GM06990 (cell line): ENCODE results near the gene EMC6.

Experiments
- DNase-seq: peaks from one replicate; pipeline ENCODE4 v3.0.0-alpha.2; 2011; ENCODE audit not compliant: insufficient read length; ENCODE audit errors: extremely low read depth
- H3K27me3 ChIP-seq: replicated peaks from 2 replicates; pipeline ENCODE4 v1.6.0; 2011; ENCODE audit warnings: low read length; ENCODE audit not compliant: control insufficient read depth, insufficient read depth
- H3K36me3 ChIP-seq: 2 replicates; pipeline ENCODE4 v1.5.1; 2011; ENCODE audit warnings: low read length; ENCODE audit not compliant: control insufficient read depth, insufficient read depth
- H3K4me3 ChIP-seq: replicated peaks from 2 replicates; pipeline ENCODE4 v1.5.1; 2011; ENCODE audit warnings: low read depth, mild to moderate bottlenecking, control low read depth, low read length
- TF ChIP-seq, protein P1 (sequence below): IDR thresholded peaks from 2 replicates; pipeline ENCODE4 v1.5.1; 2011; ENCODE audit warnings: low read length, control low read depth, mild to moderate bottlenecking, inconsistent platforms; ENCODE audit not compliant: insufficient read depth, poor library complexity, severe bottlenecking

The EMC6 gene

DNA sequence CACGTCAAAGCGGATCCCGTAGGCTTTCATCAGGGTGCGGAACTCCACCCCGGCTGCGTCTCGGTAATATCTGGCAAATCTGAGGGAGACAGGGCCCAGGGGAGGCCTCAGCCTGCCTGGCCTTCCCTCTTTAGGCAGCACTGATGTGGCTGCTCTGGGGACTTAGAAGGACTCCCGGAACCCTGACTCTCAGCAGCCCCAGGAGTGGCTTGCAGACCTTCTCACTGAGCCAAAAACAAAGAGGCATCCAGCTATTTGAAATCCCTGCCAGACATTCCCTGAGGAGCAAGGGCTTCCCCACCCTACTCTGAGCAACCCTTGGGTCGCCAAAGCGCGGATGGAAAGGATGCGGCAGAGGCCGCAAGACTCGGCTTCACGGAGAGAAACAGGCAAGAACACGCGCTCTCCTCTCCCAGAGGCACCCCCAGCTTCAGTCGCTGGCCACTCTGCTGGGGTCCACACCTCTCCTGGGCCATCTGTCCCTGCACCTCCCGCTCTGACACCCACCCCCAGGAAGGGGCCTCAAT, 19.5 kb downstream of the EMC6 start:
- no peaks in the 10 kb centered on the region for H3K27me3 ChIP-seq
- peaks cover 23% of the 10 kb centered on the region for H3K36me3 ChIP-seq
- TF ChIP-seq, protein P1, sequence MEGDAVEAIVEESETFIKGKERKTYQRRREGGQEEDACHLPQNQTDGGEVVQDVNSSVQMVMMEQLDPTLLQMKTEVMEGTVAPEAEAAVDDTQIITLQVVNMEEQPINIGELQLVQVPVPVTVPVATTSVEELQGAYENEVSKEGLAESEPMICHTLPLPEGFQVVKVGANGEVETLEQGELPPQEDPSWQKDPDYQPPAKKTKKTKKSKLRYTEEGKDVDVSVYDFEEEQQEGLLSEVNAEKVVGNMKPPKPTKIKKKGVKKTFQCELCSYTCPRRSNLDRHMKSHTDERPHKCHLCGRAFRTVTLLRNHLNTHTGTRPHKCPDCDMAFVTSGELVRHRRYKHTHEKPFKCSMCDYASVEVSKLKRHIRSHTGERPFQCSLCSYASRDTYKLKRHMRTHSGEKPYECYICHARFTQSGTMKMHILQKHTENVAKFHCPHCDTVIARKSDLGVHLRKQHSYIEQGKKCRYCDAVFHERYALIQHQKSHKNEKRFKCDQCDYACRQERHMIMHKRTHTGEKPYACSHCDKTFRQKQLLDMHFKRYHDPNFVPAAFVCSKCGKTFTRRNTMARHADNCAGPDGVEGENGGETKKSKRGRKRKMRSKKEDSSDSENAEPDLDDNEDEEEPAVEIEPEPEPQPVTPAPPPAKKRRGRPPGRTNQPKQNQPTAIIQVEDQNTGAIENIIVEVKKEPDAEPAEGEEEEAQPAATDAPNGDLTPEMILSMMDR, result no peak
- H3K4me3 ChIP-seq, result no peak overlapping the region
- no peak for DNase-seq

DNA sequence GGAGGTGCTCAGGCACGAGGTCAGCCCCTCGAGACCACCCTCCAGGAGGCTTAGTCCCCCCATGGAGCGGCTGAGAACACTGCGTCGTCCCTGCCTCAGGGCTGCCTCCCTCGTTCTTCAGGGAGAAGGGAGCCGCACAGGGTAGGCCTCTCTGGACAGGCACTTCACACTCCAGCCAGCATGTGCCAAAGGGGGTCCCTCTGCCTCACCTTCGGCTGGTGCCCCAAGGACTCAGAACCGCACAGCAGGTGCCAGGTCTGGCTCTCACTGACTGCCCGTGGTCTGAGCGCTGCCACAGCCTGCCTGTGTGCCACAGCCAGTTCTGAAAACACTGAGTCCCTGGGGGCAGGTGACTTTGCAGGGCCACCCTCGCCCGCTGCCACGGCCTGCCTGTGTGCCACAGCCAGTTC, 20.2 kb downstream of the EMC6 start:
- H3K36me3 ChIP-seq, result peaks cover 23% of the 10 kb centered on the region
- TF ChIP-seq, protein P1, result no peak
- no peak for DNase-seq
- no peak overlapping the region for H3K4me3 ChIP-seq
- H3K27me3 ChIP-seq, result no peaks in the 10 kb centered on the region

DNA sequence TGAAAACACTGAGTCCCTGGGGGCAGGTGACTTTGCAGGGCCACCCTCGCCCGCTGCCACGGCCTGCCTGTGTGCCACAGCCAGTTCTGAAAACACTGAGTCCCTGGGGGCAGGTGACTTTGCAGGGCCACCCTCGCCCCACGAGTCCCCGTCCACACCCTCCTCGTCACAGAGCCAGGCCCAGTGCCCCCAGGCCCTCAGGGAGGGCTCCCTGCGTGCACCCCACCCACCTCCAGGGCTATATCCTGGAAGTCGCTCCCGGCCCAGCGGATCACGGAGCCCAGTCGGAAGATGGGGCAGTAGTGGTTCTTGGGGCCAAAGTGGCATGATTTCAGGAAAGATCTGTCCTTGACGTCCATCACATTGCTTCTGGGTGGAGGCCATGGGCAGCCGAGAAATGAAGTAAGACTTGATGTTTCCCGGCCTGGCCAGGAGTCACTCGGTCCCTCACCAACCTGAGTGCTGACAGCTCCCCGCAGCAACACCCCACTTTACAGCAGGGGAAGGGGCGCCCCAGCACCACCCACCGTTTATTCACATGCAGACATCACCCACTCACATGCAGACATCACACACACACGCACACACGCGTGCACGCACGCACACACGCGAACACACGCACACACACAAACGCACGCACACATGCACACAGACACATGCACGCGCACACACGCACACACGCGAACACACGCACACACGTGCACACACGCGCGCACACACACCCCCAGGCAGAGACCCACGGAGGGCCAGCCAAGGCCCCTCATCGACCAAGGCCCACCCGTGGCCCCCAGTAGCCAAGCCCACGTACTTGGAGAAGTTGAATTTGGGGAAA, 20.9 kb downstream of the EMC6 start:
- Histone ChIP-seq H3K4me3 (no peak overlapping the region), H3K27me3 (no peaks in the 10 kb centered on the region), H3K36me3 (peaks cover 23% of the 10 kb centered on the region)
- no peak for DNase-seq
- TF ChIP-seq, protein P1, result no peak

DNA sequence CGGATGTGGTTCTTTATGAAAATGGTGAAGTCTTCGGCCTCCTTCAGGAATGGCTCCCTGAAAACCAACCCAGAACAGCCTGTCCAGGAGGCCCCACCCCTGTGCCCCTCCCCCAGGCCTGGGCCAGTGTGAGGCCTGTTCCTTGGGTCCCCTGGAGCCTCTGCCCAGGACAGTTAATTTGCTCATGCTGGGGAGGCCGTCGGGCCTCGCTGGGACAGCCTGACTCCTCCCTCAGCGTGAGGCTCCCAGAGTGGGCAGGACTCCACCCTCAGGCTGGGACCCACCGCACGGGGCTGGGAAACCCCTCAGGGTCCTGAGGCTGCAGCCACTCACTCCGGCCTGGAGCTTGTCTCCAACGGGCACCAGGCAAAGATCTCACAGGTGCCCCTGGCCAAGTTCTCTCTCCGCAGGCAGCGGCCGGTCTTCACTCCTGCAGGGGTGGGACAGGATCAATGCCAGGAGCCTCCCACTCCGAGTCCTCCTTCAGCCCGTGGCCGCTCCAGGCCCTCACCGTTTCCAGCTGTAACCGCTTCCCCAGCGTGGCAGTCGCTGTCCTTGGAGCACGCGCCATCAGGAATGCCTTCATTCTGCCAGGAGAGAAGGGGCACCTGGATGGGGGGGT, 21.6 kb downstream of the EMC6 start:
- Histone ChIP-seq H3K27me3 (no peaks in the 10 kb centered on the region), H3K4me3 (no peak overlapping the region), H3K36me3 (peaks cover 21% of the 10 kb centered on the region)
- TF ChIP-seq, protein P1, result no peak
- DNase-seq, result no peak

DNA sequence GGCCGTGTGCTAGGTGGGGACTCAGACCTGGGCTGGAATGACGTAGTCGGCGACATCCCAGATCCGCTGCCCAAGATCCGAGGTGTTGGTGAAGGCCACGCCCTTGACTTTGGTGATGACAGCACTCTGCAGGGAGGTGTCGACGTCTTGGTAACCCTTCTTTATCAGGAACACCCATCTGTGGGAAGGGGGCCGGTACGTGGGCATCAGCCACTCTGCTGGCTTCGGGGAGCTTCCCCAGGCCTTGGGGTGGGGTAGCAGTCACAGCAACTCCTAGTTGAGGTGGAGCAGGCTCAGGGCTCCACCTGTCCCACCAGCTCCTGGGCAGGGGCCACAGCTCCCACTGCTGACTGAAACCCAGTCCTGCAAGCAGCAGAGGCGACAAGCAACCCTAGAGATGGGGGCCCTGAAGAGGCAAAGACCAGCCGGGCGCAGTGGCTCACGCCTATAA, 23.0 kb downstream of the EMC6 start:
- no peak overlapping the region for H3K4me3 ChIP-seq
- H3K36me3 ChIP-seq, result peaks cover 21% of the 10 kb centered on the region
- no peak for DNase-seq
- H3K27me3 ChIP-seq, result no peaks in the 10 kb centered on the region
- TF ChIP-seq, protein P1, result no peak
